GM12878 (cell line): Measurements from ENCODE around the gene TMEM176A. TPM values are rescaled to one million over a fixed set of nuclear protein-coding genes. Genes with fewer than 3 reads are reported as not detected.

Experiments
- BCL11A ChIP-seq: IDR thresholded peaks from 2 replicates; pipeline ENCODE4 v1.6.1; 2011; ENCODE audit warnings: low read depth, low read length
- CEBPZ ChIP-seq: fragments of 150-350 bp; IDR thresholded peaks from 2 replicates; pipeline ENCODE4 v1.6.1; 2016; ENCODE audit warnings: low read depth, low read length
- MAX ChIP-seq: IDR thresholded peaks from 2 replicates; pipeline ENCODE4 v1.6.1; 2012; ENCODE audit warnings: low read depth, low read length, improper control_type of control experiment
- TARDBP ChIP-seq: IDR thresholded peaks from 2 replicates; pipeline ENCODE4 v1.6.1; 2016; ENCODE audit warnings: borderline replicate concordance
- TCF7 ChIP-seq: IDR thresholded peaks from 2 replicates; pipeline ENCODE4 v1.6.1; 2014; ENCODE audit warnings: antibody characterized with exemption, borderline replicate concordance
- ZBTB11 ChIP-seq: fragments of 450-650 bp; formaldehyde crosslinking; IDR thresholded peaks from 2 replicates; pipeline ENCODE4 v1.5.0; 2022; ENCODE audit warnings: mild to moderate bottlenecking, missing genetic modification characterization
- ZBTB4 ChIP-seq: fragments of 450-650 bp; formaldehyde crosslinking; IDR thresholded peaks from 2 replicates; pipeline ENCODE4 v1.4.0; 2022; ENCODE audit warnings: mild to moderate bottlenecking, moderate library complexity
- polyA plus RNA-seq, 11 experiments: library from polyadenylated mRNA; depleted of rRNA in 4 of 11; unstranded in 6 of 11; stranded (reverse) in 5 of 11; fragments of >200 nt; fragmentation: Nextera tagmentation in 4 of 11; fragmentation: Illumina TruSeq in 1 of 11; extraction: Ambion mirVana in 4 of 11; extraction: Trizol in 1 of 11; gene quantifications; 1 replicate in 1 of 11; 2 replicates in 10 of 11; pipeline versions ENCODE4 v1.2.1 to v1.2.3, GENCODE V29; 2011 to 2016; ENCODE audit warnings: inconsistent platforms in 2 of 11, missing spikeins in 2 of 11, low read depth in 1 of 11
- total RNA-seq, 4 experiments: library from RNA; depleted of rRNA in 3 of 4; stranded (reverse); fragments of >200 nt in 3 of 4; fragmentation: Illumina TruSeq in 1 of 4; extraction: Trizol in 1 of 4; gene quantifications; 2 replicates each; pipeline versions ENCODE4 v1.2.1 to v1.2.3, GENCODE V29; 2013 to 2021

TMEM176A gene
- total and polyA plus RNA-seq, 10 of the 15 experiments (the other 5 are each of a cell fraction or from before 2014, with no cell fraction given): not detected

GRCh38 chr7:150790416-150791075 is 10.0 kb upstream of the TMEM176A start (continued):
- TF ChIP-seq ZBTB11 (no peak), CEBPZ (no peak), MAX (no peak), TCF7 (no peak), ZBTB4 (CRISPR knock-in tag) (no peak), TARDBP (no peak), BCL11A (no peak)
